ENCODE data around the gene GZMB. TPM values are rescaled to one million over a fixed set of nuclear protein-coding genes. Genes with fewer than 3 reads are reported as not detected.

GZMB gene
- total RNA-seq, 1 experiment from 2014 or later = 0.74 TPM

DNA sequence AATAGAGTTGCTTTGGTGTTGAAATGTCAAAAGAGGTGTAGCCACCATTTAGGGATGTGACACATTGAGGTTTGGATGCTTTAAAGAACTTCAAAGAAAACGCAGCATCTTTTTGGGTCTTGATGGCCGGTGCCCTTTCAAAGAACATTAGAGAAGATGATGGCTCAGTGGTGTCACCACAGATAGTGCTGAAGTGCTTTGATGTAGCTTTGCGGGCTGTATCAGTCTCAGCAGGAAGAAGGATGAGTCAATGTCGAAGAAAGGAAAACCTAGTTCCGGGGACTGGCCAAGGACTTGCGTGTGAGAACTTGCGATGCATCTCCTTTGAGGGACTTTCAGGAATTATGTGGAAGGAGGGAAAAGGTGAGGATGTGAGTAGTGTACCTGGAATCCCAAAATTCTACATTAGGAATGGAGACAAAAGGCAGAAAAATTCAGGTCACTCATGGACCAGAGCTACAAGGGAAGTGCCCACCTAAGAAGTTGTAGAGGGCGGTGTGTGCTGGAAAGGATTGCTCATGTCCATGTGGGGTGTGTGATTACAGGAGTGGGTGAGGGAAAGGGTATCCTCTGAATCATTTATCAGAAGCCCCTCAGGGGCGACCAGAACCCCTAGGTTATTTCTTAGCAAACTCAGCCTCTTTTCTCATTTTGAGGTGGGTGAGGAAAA, 39.7 kb upstream of the GZMB start:
- no peak overlapping the region for H3K9ac ChIP-seq (ENCODE audit: low read length)
- H3K4me1 ChIP-seq (ENCODE audit: control insufficient read depth in 1 of 2, insufficient read depth in 2 of 2, low read length in 2 of 2) = 0 out of 4 replicates have a peak, but pooled peaks cover 0 to under 1% of the 10 kb centered on the region in 2 experiments
- H3K9me2 ChIP-seq (ENCODE audit: insufficient read depth) = no peaks in the 10 kb centered on the region
- H3K79me2 ChIP-seq (ENCODE audit: insufficient read depth, low read length) = no peaks in the 10 kb centered on the region
- ChIA-PET POLR2A (no interaction called here), CTCF (no interaction called here), RAD21 (ENCODE audit: low non-redundant PET in 1 of 2, low total read pairs in 2 of 2, uncharacterized antibody in 2 of 2, unreplicated experiment in 2 of 2) (no interaction called here)
- H3K4me2 ChIP-seq (ENCODE audit: low read length) = no peak overlapping the region
- BruUV-seq (replicated peaks) = no TSS peak
- H3K4me3 ChIP-seq (replicated peaks in 1 of 2; ENCODE audit: low read depth in 1 of 2, low read length in 2 of 2) = no peak overlapping the region
- ATAC-seq (peak; percentile 64), DNase-seq (ENCODE audit: low read depth, low spot score) (no peak)
- TF ChIP-seq POLR2A (IDR thresholded peaks at IDR 0.05; ENCODE audit: borderline replicate concordance, extremely low read depth, insufficient read depth, insufficient read length) = no peak
- TF ChIP-seq TCF7L2 (IDR thresholded peaks at IDR 0.05; ENCODE audit: borderline replicate concordance, extremely low read depth, insufficient read depth, insufficient read length) = peak; percentile 100
- no peaks in the 10 kb centered on the region for H3K9me3 ChIP-seq (ENCODE audit: control insufficient read depth in 1 of 2, insufficient read depth in 1 of 2, low read depth in 1 of 2, low read length in 2 of 2)
- no peaks in the 10 kb centered on the region for H3K27me3 ChIP-seq (ENCODE audit: insufficient read depth, low read length)
- no peak overlapping the region for H2AFZ ChIP-seq (ENCODE audit: low read depth, low read length, poor library complexity, severe bottlenecking)
- intact Hi-C loops (cut with micrococcal nuclease) = no loop called here
- H4K20me1 ChIP-seq (ENCODE audit: insufficient read depth) = no peaks in the 10 kb centered on the region; the same call in 1 of the 2 replicates
- H3K36me3 ChIP-seq (ENCODE audit: control insufficient read depth in 1 of 2, insufficient read depth in 2 of 2, low read length in 2 of 2) = no peaks in the 10 kb centered on the region
- H3K27ac ChIP-seq (ENCODE audit: low read depth, low read length) = no peak overlapping the region

DNA sequence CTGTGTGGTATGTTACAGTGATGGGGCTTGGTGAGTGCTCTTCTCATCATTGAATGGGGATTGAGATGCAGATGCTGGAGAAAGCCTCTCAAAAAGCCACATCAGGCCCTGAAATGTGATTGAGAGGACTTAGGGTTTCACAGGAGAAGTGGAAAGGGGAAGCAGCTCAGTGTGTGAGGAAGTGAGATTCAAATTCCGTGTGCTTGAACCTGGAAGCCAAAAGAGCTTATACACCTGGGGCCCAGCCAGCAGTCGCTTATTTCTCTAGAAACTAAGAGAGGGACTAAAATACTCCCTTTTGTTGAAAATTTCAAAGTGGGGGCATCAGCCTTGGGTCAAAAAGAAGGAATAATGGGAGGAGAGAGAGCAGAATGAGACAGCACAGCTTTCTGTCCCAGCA, 39.1 kb upstream of the GZMB start:
- intact Hi-C loops (cut with micrococcal nuclease) = no loop called here
- ChIA-PET POLR2A (no interaction called here), CTCF (no interaction called here), RAD21 (ENCODE audit: low non-redundant PET in 1 of 2, low total read pairs in 2 of 2, uncharacterized antibody in 2 of 2, unreplicated experiment in 2 of 2) (no interaction called here)
- H3K27ac ChIP-seq (ENCODE audit: low read depth, low read length) = no peak overlapping the region
- H3K36me3 ChIP-seq (ENCODE audit: control insufficient read depth in 1 of 2, insufficient read depth in 2 of 2, low read length in 2 of 2) = no peaks in the 10 kb centered on the region
- no peak overlapping the region for H3K4me3 ChIP-seq (replicated peaks in 1 of 2; ENCODE audit: low read depth in 1 of 2, low read length in 2 of 2)
- H3K4me1 ChIP-seq (ENCODE audit: control insufficient read depth in 1 of 2, insufficient read depth in 2 of 2, low read length in 2 of 2) = no peaks in the 10 kb centered on the region
- DNase-seq (ENCODE audit: low read depth, low spot score) = no peak
- no peaks in the 10 kb centered on the region for H3K27me3 ChIP-seq (ENCODE audit: insufficient read depth, low read length)
- TF ChIP-seq ELF1 (IDR thresholded peaks at IDR 0.05; ENCODE audit: borderline replicate concordance, low read depth) = no peak
- no peak for TF ChIP-seq SRF (IDR thresholded peaks at IDR 0.05; ENCODE audit: low read depth)
- no peak for TF ChIP-seq JUND (IDR thresholded peaks at IDR 0.05)
- H2AFZ ChIP-seq (ENCODE audit: low read depth, low read length, poor library complexity, severe bottlenecking) = no peak overlapping the region
- no peaks in the 10 kb centered on the region for H3K9me3 ChIP-seq (ENCODE audit: control insufficient read depth in 1 of 2, insufficient read depth in 1 of 2, low read depth in 1 of 2, low read length in 2 of 2)
- no peaks in the 10 kb centered on the region; the same call in 1 of the 2 replicates for H4K20me1 ChIP-seq (ENCODE audit: insufficient read depth)
- BruUV-seq (replicated peaks) = no TSS peak
- no peak overlapping the region for H3K4me2 ChIP-seq (ENCODE audit: low read length)
- no peak for ATAC-seq
- H3K79me2 ChIP-seq (ENCODE audit: insufficient read depth, low read length) = no peaks in the 10 kb centered on the region
- no peak overlapping the region for H3K9ac ChIP-seq (ENCODE audit: low read length)
- no peaks in the 10 kb centered on the region for H3K9me2 ChIP-seq (ENCODE audit: insufficient read depth)

All from HCT116 (cell line).